ENCODE measurements around the gene POP7.

POP7 gene

DNA sequence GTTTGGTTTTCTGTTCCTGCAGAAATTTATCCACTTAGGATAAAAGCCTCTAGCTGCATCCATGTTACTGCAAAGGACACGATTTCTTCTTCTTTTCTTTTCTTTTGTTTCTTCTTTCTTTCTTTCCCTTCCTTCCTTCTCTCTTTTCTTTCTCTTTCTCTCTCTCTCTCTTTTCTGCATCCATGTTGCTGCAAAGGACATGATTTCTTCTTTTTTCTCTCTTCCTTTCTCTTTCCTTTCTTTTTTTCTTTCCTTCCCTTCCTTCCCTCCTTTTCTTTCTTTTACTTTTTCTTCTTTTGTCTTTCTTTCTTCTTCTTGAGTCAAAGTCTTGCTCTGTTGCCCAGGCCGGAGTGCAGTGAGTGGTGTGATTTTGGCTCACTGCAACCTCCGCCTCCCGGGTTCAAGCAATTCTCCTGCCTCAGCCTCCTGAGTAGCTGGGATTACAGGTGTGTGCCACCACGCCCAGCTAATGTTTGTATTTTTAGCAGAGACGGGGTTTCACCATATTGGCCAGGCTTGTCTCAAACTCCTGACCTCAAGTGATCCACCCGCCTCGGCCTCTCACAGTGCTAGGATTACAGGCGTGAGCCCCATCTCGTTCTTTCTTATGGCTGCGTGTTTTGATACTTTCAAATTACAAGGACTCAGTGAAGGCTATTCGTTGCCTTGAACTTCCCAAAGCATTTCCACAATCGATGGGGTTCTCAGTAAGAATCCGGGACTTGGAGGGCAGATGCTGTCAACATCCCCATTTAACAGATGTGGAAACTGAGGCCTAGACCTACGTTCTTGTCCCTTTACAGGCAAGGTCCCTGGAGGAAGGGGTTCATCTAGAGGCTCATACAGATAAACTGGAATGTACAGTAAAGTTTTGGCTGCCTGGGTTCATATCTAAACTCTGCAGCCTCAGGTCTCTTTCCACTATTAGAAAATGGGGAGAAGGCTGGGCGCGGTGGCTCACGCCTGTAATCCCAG, 34.3 kb upstream of the POP7 start:
- no peak for DNase-seq (ENCODE audit: low read depth)
- H3K4me3 ChIP-seq (ENCODE audit: low read depth, low read length): no peak overlapping the region
- TF ChIP-seq, protein P1, sequence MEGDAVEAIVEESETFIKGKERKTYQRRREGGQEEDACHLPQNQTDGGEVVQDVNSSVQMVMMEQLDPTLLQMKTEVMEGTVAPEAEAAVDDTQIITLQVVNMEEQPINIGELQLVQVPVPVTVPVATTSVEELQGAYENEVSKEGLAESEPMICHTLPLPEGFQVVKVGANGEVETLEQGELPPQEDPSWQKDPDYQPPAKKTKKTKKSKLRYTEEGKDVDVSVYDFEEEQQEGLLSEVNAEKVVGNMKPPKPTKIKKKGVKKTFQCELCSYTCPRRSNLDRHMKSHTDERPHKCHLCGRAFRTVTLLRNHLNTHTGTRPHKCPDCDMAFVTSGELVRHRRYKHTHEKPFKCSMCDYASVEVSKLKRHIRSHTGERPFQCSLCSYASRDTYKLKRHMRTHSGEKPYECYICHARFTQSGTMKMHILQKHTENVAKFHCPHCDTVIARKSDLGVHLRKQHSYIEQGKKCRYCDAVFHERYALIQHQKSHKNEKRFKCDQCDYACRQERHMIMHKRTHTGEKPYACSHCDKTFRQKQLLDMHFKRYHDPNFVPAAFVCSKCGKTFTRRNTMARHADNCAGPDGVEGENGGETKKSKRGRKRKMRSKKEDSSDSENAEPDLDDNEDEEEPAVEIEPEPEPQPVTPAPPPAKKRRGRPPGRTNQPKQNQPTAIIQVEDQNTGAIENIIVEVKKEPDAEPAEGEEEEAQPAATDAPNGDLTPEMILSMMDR (IDR thresholded peaks at IDR 0.05; ENCODE audit: low read depth, low read length, missing control alignments): no peak
- in situ Hi-C loops (cut with HindIII; ENCODE audit: low sequenced_read_pairs): loop anchor here (5.0 kb wide), 1 partner anchor 54 kb away; no protein-coding TSS in a partner anchor

DNA sequence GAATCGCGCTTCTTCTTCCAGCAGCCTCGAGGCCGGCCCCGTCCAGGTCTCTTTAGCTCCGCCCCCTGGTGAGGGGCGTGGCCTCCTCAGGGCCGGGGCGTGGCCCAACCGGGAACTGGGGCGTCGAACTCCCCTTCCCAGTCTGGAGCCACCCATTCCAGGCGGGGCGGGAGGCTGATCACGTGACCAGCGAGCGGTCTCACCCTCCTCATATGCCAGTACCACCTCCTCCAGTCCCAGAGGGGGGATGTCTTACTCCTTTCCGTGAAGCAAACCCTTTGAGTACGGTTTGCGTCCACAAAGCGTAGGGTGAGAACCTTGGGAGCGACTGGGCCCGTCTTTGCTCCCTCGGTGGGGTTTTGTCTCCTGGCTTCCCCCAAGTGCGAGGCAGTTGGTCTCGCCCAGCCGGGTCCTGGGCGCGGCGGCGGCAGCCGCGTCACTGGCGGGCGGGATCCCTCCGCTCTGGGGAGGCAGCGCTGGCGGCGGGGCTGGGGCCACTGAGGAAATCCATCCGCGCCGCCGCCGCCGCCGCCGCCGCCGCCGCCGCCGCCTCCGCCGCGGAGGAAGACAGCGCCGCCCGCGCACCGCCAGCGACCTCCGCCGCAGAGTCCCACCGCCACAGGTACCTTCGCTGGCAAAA, 32.5 kb upstream of the POP7 start, which contains the start of gene GNB2:
TSS of gene GNB2 (plus strand) at position 439 of the 640 bp plus-strand sequence. CDS start 2,526 bp downstream, outside the sequence.
- DNase-seq (ENCODE audit: low read depth): peak; percentile 97

DNA sequence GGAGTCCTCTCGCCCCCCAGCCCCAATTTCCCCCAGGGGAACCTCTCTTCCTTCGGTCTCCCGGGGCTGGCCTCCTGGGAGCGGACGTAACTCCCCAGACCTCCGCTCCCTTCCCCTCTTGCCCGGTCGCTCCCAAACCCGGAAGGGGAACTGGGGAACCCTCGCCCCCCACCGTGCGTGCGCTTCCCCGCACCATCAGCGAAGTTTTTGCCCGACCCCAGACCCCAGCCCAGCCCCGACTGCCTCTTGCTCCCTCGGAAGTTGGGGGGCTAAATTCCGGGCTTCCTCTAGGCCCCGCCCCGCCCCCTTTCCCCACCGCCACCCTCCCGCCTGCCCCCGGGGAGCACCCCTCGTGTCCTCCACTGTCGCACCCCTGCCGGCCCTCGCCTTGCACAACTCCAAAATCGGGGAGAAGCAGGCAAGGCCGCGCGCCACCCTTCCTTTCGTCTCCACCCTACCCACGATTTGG, 31.9 kb upstream of the POP7 start:
- TF ChIP-seq, protein P1 (IDR thresholded peaks at IDR 0.05; ENCODE audit: low read depth, low read length, missing control alignments): no peak
- DNase-seq (ENCODE audit: low read depth): no peak
- in situ Hi-C loops (cut with HindIII; ENCODE audit: low sequenced_read_pairs): loop anchor here (5.0 kb wide), 1 partner anchor 57 kb away; no protein-coding TSS in a partner anchor
- peak overlapping the region; percentile 96 for H3K4me3 ChIP-seq (ENCODE audit: low read depth, low read length)

More for the DNA sequence above, 32.5 kb upstream of the POP7 start, which contains the start of gene GNB2:
- in situ Hi-C loops (cut with HindIII; ENCODE audit: low sequenced_read_pairs): loop anchor here (5.0 kb wide), 1 partner anchor 56 kb away; no protein-coding TSS in a partner anchor
- peak within 1 kb of the TSS; percentile 96 for H3K4me3 ChIP-seq (ENCODE audit: low read depth, low read length)
- TF ChIP-seq, protein P1 (IDR thresholded peaks at IDR 0.05; ENCODE audit: low read depth, low read length, missing control alignments): no peak

DNA sequence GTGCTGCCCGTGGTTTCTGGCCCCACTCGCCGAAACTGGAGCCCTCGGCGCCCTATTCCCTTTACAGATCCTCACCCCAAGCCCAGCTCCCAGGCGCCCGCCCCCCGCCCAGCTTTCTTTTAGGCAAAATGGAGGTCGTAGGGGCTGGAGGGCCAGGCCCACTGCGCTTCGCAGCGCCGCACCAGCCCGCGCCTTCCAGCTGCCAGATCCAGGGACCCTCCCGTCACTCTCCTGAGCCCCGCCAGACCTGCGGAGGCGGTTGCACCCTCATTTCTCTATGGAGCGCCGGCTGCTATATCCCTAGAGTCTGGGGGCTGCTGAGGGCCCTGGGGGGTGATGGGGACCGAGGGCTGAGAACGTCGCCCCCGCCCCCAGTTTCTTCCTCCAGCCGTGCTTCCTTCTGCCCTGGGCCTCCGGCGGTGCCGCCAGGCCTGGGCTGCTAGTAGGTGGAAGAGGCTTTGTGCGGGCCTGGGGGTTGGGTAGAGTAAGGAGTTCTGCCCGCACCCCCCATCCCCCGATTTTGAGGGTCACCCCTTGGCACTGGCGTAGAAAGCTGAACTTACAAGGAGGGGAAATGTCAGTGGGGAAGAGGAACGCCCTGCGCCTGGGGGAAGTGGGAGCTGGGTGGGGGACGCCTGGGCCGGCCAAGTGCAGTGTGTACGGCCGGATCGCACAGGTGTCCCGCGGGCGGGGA, 31.4 kb upstream of the POP7 start:
- DNase-seq (ENCODE audit: low read depth): no peak
- TF ChIP-seq, protein P1 (IDR thresholded peaks at IDR 0.05; ENCODE audit: low read depth, low read length, missing control alignments): no peak
- in situ Hi-C loops (cut with HindIII; ENCODE audit: low sequenced_read_pairs): loop anchor here (5.0 kb wide), 1 partner anchor 57 kb away; no protein-coding TSS in a partner anchor
- peak overlapping the region; percentile 96 for H3K4me3 ChIP-seq (ENCODE audit: low read depth, low read length)

DNA sequence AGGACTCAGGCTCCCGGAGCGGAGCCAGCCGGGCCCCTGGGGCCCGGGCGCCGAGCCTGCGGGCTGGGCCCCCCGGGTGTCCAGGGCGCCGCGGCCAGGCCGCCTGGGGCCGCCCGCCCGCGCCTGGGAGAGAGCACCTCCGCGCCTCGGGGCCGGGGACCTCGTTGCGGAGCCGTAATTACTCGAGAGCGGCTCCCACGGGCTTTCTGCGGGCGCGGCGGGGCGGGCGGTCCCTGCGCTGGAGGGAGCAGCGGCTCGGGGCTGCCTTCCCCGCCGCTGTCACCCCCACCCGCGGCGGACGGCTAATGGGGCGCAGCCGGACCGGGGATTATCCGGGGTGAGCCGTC, 30.8 kb upstream of the POP7 start:
- peak overlapping the region; percentile 96 for H3K4me3 ChIP-seq (ENCODE audit: low read depth, low read length)
- DNase-seq (ENCODE audit: low read depth): no peak
- in situ Hi-C loops (cut with HindIII; ENCODE audit: low sequenced_read_pairs): no loop called here
- TF ChIP-seq, protein P1 (IDR thresholded peaks at IDR 0.05; ENCODE audit: low read depth, low read length, missing control alignments): no peak
